ENCODE results near the gene RHO. TPM values are rescaled to one million over a fixed set of nuclear protein-coding genes. Genes with fewer than 3 reads are reported as not detected.

Gene RHO
- total RNA-seq, 1 experiment from 2014 or later, result not detected

GRCh38 chr3:129563332-129563731 lies 34.9 kb downstream of the RHO start:
- peaks cover 20% of the 10 kb centered on the region for H3K4me1 ChIP-seq (ENCODE audit: control insufficient read depth, insufficient read depth, low read length)
- peaks cover 7% of the 10 kb centered on the region for H3K36me3 ChIP-seq (ENCODE audit: control insufficient read depth, insufficient read depth, low read length)
- ChIA-PET POLR2A (interaction anchor here (0.6 kb wide), 1 partner anchor 54 kb away, joined by 3 read pairs; no protein-coding TSS in a partner anchor), CTCF (no interaction called here)
- DNase-seq (ENCODE audit: low read depth, low spot score) (no peak), ATAC-seq (no peak)
- H3K27ac ChIP-seq (ENCODE audit: low read length), result no peak overlapping the region
- H3K9me3 ChIP-seq (ENCODE audit: control insufficient read depth, insufficient read depth, low read depth, low read length), result no peaks in the 10 kb centered on the region
- TF ChIP-seq SIN3A (IDR thresholded peaks at IDR 0.05; ENCODE audit: borderline replicate concordance, insufficient read depth, low read depth, low read length) (no peak), REST (IDR thresholded peaks at IDR 0.05; ENCODE audit: insufficient read depth in 1 of 2, low read depth in 2 of 2, low read length in 1 of 2) (no peak), POLR2AphosphoS5 (IDR thresholded peaks at IDR 0.05; ENCODE audit: low read depth, low read length) (no peak), CTCF (IDR thresholded peaks at IDR 0.05) (no peak), TCF7L2 (IDR thresholded peaks at IDR 0.05; ENCODE audit: low read depth, low read length) (no peak)
- no peaks in the 10 kb centered on the region for H3K27me3 ChIP-seq (ENCODE audit: control insufficient read depth, insufficient read depth, low read length)
- in situ Hi-C loops (cut with HindIII; ENCODE audit: low pct_unique_long_range_greater_than_20kb, low sequenced_read_pairs), result no loop called here
- no peak overlapping the region for H3K4me3 ChIP-seq (ENCODE audit: low read depth in 2 of 2, low read length in 2 of 2)
- no TSS peak for BruUV-seq (replicated peaks)
- intact Hi-C loops (cut with micrococcal nuclease; ENCODE audit: unreplicated experiment), result no loop called here

GRCh38 chr3:129563850-129564535 lies 35.6 kb downstream of the RHO start:
- no peaks in the 10 kb centered on the region for H3K27me3 ChIP-seq (ENCODE audit: control insufficient read depth, insufficient read depth, low read length)
- no peak overlapping the region for H3K27ac ChIP-seq (ENCODE audit: low read length)
- ChIA-PET CTCF (no interaction called here), POLR2A (interaction anchor here (0.6 kb wide), 1 partner anchor 54 kb away, joined by 3 read pairs; no protein-coding TSS in a partner anchor)
- DNase-seq (ENCODE audit: low read depth, low spot score), result no peak
- ATAC-seq, result no peak
- H3K4me1 ChIP-seq (ENCODE audit: control insufficient read depth, insufficient read depth, low read length), result peaks cover 15% of the 10 kb centered on the region
- H3K4me3 ChIP-seq (ENCODE audit: low read depth in 2 of 2, low read length in 2 of 2), result no peak overlapping the region
- intact Hi-C loops (cut with micrococcal nuclease; ENCODE audit: unreplicated experiment), result no loop called here
- in situ Hi-C loops (cut with HindIII; ENCODE audit: low pct_unique_long_range_greater_than_20kb, low sequenced_read_pairs), result no loop called here
- no TSS peak for BruUV-seq (replicated peaks)
- H3K9me3 ChIP-seq (ENCODE audit: control insufficient read depth, insufficient read depth, low read depth, low read length), result no peaks in the 10 kb centered on the region
- H3K36me3 ChIP-seq (ENCODE audit: control insufficient read depth, insufficient read depth, low read length), result peaks cover 4% of the 10 kb centered on the region
- TF ChIP-seq TCF7L2 (IDR thresholded peaks at IDR 0.05; ENCODE audit: low read depth, low read length), result no peak
- TF ChIP-seq REST (IDR thresholded peaks at IDR 0.05; ENCODE audit: insufficient read depth in 1 of 2, low read depth in 2 of 2, low read length in 1 of 2), result no peak
- TF ChIP-seq POLR2AphosphoS5 (IDR thresholded peaks at IDR 0.05; ENCODE audit: low read depth, low read length), result no peak
- no peak for TF ChIP-seq CTCF (IDR thresholded peaks at IDR 0.05)
- TF ChIP-seq SIN3A (IDR thresholded peaks at IDR 0.05; ENCODE audit: borderline replicate concordance, insufficient read depth, low read depth, low read length), result no peak

Measured in Panc1 (cell line).